Measurements from ENCODE around the gene MAP3K20. TPM values are rescaled to one million over a fixed set of nuclear protein-coding genes. Genes with fewer than 3 reads are reported as not detected.
"Not testable (repeated sequence)": the region's sequence is repeated elsewhere in the genome, so short reads cannot be mapped to it uniquely, and the experiment has no call there.

MAP3K20 gene
- total RNA-seq, 2 donors from 2014 or later = 22.6 to 38.9 TPM

DNA sequence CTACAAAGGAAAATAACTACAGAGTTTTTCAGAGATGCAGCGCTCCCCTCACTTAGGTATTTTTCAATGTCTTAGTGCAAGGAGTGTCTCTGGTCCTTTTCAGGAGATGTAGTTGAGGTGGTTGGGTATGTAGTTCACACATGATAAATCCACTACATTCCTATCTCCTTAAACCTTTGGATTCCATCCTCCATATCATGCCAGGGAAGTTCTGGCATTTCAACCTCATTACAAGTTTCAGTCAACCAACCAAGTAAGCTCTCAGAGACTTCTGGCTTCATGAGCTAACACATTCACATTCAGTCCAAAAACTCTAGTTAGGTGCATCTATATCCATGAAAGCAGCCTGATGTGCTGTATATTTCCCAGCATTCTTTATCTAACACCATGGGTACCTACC, 47.3 kb downstream of the MAP3K20 start:
- no peak overlapping the region for H3K27ac ChIP-seq
- intact Hi-C loops (cut with DNase I) = no loop called here
- H3K9ac ChIP-seq (ENCODE audit: low read depth in 2 of 2, low read length in 2 of 2) = no peak overlapping the region
- H3K4me3 ChIP-seq = no peak overlapping the region
- no peaks in the 10 kb centered on the region for H3K36me3 ChIP-seq
- H3K4me1 ChIP-seq = no peaks in the 10 kb centered on the region
- no peak for DNase-seq
- TF ChIP-seq, protein P1, sequence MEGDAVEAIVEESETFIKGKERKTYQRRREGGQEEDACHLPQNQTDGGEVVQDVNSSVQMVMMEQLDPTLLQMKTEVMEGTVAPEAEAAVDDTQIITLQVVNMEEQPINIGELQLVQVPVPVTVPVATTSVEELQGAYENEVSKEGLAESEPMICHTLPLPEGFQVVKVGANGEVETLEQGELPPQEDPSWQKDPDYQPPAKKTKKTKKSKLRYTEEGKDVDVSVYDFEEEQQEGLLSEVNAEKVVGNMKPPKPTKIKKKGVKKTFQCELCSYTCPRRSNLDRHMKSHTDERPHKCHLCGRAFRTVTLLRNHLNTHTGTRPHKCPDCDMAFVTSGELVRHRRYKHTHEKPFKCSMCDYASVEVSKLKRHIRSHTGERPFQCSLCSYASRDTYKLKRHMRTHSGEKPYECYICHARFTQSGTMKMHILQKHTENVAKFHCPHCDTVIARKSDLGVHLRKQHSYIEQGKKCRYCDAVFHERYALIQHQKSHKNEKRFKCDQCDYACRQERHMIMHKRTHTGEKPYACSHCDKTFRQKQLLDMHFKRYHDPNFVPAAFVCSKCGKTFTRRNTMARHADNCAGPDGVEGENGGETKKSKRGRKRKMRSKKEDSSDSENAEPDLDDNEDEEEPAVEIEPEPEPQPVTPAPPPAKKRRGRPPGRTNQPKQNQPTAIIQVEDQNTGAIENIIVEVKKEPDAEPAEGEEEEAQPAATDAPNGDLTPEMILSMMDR (IDR thresholded peaks at IDR 0.05) = no peak
- H3K27me3 ChIP-seq = no peaks in the 10 kb centered on the region
- no peaks in the 10 kb centered on the region for H3K9me3 ChIP-seq

DNA sequence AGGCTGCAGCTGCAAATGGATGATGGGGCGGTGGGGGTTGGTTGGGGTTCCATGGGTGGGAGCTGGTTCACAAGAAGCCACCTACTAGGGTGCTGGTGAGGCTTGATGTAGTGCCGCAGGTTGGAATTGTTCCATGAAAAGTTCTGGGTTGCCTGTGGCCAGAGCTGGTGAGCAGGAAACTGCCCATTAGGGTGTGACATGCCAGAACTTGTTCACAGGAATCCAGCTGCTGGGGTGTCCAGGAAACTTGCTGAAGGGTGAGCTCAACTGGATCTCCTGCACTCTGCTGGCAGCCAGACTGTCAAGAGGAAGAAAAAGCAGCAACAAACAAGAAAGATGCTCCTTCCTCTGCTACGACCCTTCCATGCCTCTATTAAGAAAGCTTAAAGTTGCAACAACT, 48.8 kb downstream of the MAP3K20 start:
- no peak overlapping the region for H3K27ac ChIP-seq
- TF ChIP-seq, protein P1 (IDR thresholded peaks at IDR 0.05) = no peak
- intact Hi-C loops (cut with DNase I) = no loop called here

GRCh38 chr2:173126819-173127218, 51.2 kb downstream of the MAP3K20 start:
- Histone ChIP-seq H3K27me3 (no peaks in the 10 kb centered on the region), H3K9ac (ENCODE audit: low read depth in 2 of 2, low read length in 2 of 2) (no peak overlapping the region), H3K36me3 (no peaks in the 10 kb centered on the region), H3K4me1 (no peaks in the 10 kb centered on the region), H3K4me3 (no peak overlapping the region), H3K9me3 (no peaks in the 10 kb centered on the region), H3K27ac (no peak overlapping the region)
- TF ChIP-seq, protein P1 (IDR thresholded peaks at IDR 0.05) = no peak
- no peak for DNase-seq
- intact Hi-C loops (cut with DNase I) = no loop called here

More for the DNA sequence above, 48.8 kb downstream of the MAP3K20 start:
- H3K9ac ChIP-seq (ENCODE audit: low read depth in 2 of 2, low read length in 2 of 2) = no peak overlapping the region
- H3K4me3 ChIP-seq = no peak overlapping the region
- no peak for DNase-seq
- no peaks in the 10 kb centered on the region for H3K36me3 ChIP-seq
- H3K27me3 ChIP-seq = no peaks in the 10 kb centered on the region
- H3K4me1 ChIP-seq = no peaks in the 10 kb centered on the region
- no peaks in the 10 kb centered on the region for H3K9me3 ChIP-seq

GRCh38 chr2:173128132-173128531, 52.5 kb downstream of the MAP3K20 start:
- H3K9me3 ChIP-seq; H3K9ac ChIP-seq (ENCODE audit: low read depth in 2 of 2, low read length in 2 of 2); H3K27ac ChIP-seq; H3K36me3 ChIP-seq; DNase-seq; H3K4me3 ChIP-seq; H3K4me1 ChIP-seq; intact Hi-C loops (cut with DNase I); H3K27me3 ChIP-seq: not testable (repeated sequence)

DNA sequence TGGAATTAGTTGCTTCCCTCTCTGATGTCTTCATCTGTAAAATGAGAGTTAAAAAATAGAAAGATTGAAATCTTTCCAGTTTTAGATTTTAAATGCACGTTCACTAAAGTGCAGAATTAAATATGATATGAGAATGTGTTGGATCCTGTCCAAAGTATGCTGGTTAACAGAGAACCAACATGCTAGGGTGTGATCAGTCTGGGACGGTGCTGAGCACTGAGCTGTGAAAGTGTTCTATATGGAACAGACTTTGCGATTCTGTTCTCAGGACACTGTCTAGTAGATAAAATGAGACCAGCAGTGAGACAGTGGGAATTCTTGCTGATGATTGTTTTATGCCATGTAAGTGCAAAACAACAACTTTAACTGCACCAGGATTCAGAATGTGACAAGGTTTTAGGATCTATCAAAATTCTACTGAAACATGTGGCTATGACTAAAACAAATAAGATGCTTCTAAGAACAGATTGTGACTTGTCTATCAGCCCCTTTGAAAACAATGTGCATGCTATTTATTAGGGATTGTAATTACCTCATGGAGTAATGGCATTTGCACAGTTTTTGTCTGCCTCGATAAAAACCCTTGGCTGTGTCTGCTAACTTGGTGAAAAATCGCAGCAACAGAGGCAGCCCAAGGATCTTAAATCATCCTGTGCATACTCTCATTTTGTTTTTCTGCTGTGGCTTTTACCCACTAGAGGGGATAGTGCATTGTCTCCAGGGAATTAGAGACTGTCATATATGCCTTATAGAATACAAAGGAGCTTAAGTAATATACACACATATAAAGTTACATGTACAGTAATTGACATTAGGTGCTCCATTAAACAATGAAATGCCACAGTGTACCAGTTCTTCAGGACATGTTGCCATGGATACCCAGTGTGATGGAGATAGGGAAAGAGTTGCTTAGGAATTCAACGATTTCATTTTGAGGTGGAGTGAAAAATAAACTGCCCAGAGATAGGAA, 55.1 kb downstream of the MAP3K20 start:
- no peaks in the 10 kb centered on the region for H3K36me3 ChIP-seq
- H3K27ac ChIP-seq = no peak overlapping the region
- H3K9ac ChIP-seq (ENCODE audit: low read depth in 2 of 2, low read length in 2 of 2) = no peak overlapping the region
- TF ChIP-seq, protein P1 (IDR thresholded peaks at IDR 0.05) = no peak
- no peaks in the 10 kb centered on the region for H3K27me3 ChIP-seq
- H3K4me1 ChIP-seq = no peaks in the 10 kb centered on the region
- H3K9me3 ChIP-seq = no peaks in the 10 kb centered on the region
- intact Hi-C loops (cut with DNase I) = no loop called here
- no peak overlapping the region for H3K4me3 ChIP-seq
- DNase-seq = no peak

DNA sequence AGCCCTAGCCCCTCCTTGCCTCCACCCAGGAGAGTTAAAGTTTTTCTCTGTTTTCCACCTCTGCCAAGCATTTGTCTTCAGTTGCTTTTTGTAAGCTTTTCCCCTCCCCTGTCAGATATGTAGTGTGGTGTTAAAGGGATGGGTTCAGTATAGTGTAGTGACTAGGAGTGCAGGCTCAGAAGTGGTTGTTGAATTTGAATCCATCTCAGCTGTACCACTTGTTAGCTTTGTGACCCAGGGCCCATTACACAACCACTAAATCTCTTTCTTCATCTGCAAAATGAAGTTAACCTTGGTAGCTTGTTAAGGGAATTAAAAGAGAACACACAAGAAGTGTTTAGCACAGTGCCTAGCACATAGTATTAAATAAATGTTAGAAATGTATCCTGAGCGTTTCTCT, 56.9 kb downstream of the MAP3K20 start:
- Histone ChIP-seq H3K9me3 (no peaks in the 10 kb centered on the region), H3K4me1 (no peaks in the 10 kb centered on the region), H3K27ac (no peak overlapping the region), H3K27me3 (no peaks in the 10 kb centered on the region), H3K4me3 (no peak overlapping the region), H3K36me3 (no peaks in the 10 kb centered on the region), H3K9ac (ENCODE audit: low read depth in 2 of 2, low read length in 2 of 2) (no peak overlapping the region)
- no peak for DNase-seq
- TF ChIP-seq, protein P1 (IDR thresholded peaks at IDR 0.05) = no peak
- intact Hi-C loops (cut with DNase I) = no loop called here

Data from colonic mucosa (tissue), 4 donors.